ENCODE results near the gene MTUS2. TPM values are rescaled to one million over a fixed set of nuclear protein-coding genes. Genes with fewer than 3 reads are reported as not detected.
A peak's percentile ranks its signal among the peaks of the same experiment; 100 is the strongest.

The MTUS2 gene
- total and polyA plus RNA-seq, 2 of the 8 experiments (the other 6 are each of a cell fraction or from before 2014, with no cell fraction given): 0.18 to 0.80 TPM

DNA sequence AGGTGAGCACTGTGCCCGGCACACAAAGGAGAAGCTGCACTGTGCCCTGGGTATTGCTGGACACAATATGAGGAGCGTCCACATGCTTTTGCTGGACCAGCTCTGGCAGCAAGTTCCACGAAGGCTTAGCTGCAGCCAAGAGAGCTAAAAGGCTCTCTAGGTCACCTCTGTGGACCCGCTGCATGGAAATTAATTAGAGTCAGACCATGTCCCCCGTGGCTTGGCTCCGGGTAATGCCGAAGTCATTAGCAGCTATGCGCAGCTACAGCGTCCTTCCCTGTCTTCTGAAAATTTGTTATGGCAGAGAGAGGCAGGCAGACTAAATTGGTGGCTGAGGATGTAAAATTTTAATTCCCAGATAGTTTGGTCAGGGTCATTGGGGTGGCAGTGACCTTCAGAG is 503.8 kb downstream of the MTUS2 start:
- FAIRE-seq (no peak), DNase-seq (ENCODE audit: low read depth in 1 of 2, low spot score in 2 of 2) (no peak)
- Histone ChIP-seq H3K23ac (ENCODE audit: insufficient read length) (no peak overlapping the region), H3K9me3 (ENCODE audit: insufficient read depth in 2 of 2, low read depth in 1 of 2, low read length in 1 of 2) (0 out of 4 replicates have a peak, but pooled peaks cover 0 to 3% of the 10 kb centered on the region in 2 experiments), H2BK15ac (ENCODE audit: low read length) (no peak overlapping the region), H2AFZ (ENCODE audit: low read length) (peak overlapping the region; percentile 81; the same call in 1 of the 2 replicates), H4K91ac (replicated peaks; ENCODE audit: insufficient read length, low read length) (no peak overlapping the region), H3K36me3 (ENCODE audit: control insufficient read depth in 2 of 4, insufficient read depth in 4 of 4, low read length in 3 of 4) (no peaks in the 10 kb centered on the region), H3K9ac (replicated peaks in 1 of 4; ENCODE audit: extremely low read depth in 1 of 4, low read depth in 3 of 4, low read length in 3 of 4) (no peak overlapping the region), H4K8ac (ENCODE audit: extremely low read depth, insufficient read depth, low read length) (no peak overlapping the region), H3K27ac (ENCODE audit: low read depth, low read length) (no peak overlapping the region), H4K5ac (ENCODE audit: insufficient read length, low read depth, low read length) (no peak overlapping the region), H3K4ac (replicated peaks; ENCODE audit: insufficient read length, low read depth, low read length) (no peak overlapping the region), H4K20me1 (replicated peaks in 1 of 2; ENCODE audit: control insufficient read depth in 1 of 2, insufficient read depth in 2 of 2, low read length in 2 of 2) (no peaks in the 10 kb centered on the region), H3K79me2 (ENCODE audit: control insufficient read depth in 1 of 2, insufficient read depth in 2 of 2, low read length in 2 of 2) (no peaks in the 10 kb centered on the region), H3K27me3 (replicated peaks in 1 of 4; ENCODE audit: control insufficient read depth in 3 of 4, extremely low read depth in 1 of 4, insufficient read depth in 3 of 4, low read length in 3 of 4) (no peaks in the 10 kb centered on the region), H3K4me3 (ENCODE audit: extremely low read depth in 1 of 4, insufficient read depth in 2 of 4, low read depth in 3 of 4, low read length in 4 of 4) (no peak overlapping the region), H3K4me1 (replicated peaks in 1 of 4; ENCODE audit: control insufficient read depth in 3 of 4, insufficient read depth in 4 of 4, low read length in 3 of 4) (no peaks in the 10 kb centered on the region), H3K56ac (replicated peaks; ENCODE audit: insufficient read length, low read depth, low read length) (no peak overlapping the region), H3K14ac (ENCODE audit: insufficient read length) (no peak overlapping the region), H2AK5ac (ENCODE audit: low read depth, low read length) (no peak overlapping the region), H2BK120ac (replicated peaks; ENCODE audit: low read depth, low read length) (no peak overlapping the region), H2BK5ac (ENCODE audit: low read depth, low read length) (no peak overlapping the region), H3K4me2 (ENCODE audit: insufficient read depth in 1 of 2, low read depth in 2 of 2, low read length in 2 of 2) (no peak overlapping the region), H3K23me2 (ENCODE audit: low read depth, low read length) (no peaks in the 10 kb centered on the region), H3K79me1 (ENCODE audit: low read depth, low read length) (no peaks in the 10 kb centered on the region), H3K18ac (ENCODE audit: extremely low read depth, low read length) (no peak overlapping the region), H2BK20ac (ENCODE audit: low read length) (no peak overlapping the region), H2BK12ac (ENCODE audit: low read depth, low read length) (no peak overlapping the region)
- WGBS, 2 experiments (ENCODE audit: extremely low coverage in 1 of 2, insufficient coverage in 1 of 2, insufficient read length in 1 of 2, insufficient replicate concordance in 2 of 2, low coverage in 1 of 2, low lambda C conversion rate in 2 of 2, missing lambda C conversion rate in 1 of 2): 93% methylated on average over 9 of the region's 9 CpGs; no CpG with 5 or more reads in 1 of the 2 experiments
- TF ChIP-seq TCF12 (IDR thresholded peaks at IDR 0.05; ENCODE audit: low read depth, low read length) (no peak), CHD1 (IDR thresholded peaks at IDR 0.05; ENCODE audit: low read depth, low read length) (no peak), RXRA (IDR thresholded peaks at IDR 0.05; ENCODE audit: insufficient read depth, low read depth, low read length) (no peak), SP2 (IDR thresholded peaks at IDR 0.05; ENCODE audit: low read length) (no peak), SUZ12 (IDR thresholded peaks at IDR 0.05; ENCODE audit: low read length) (no peak), SIN3A (conservative IDR thresholded peaks at IDR 0.05 in 1 of 2, IDR thresholded peaks at IDR 0.05 in 1 of 2; ENCODE audit: low read depth in 1 of 2, low read length in 2 of 2) (no peak), BRCA1 (IDR thresholded peaks at IDR 0.05; ENCODE audit: low read depth, low read length) (no peak), EZH2 (IDR thresholded peaks at IDR 0.05; ENCODE audit: low read depth, low read length, severe bottlenecking) (no peak), EGR1 (IDR thresholded peaks at IDR 0.05; ENCODE audit: borderline replicate concordance, low read depth, low read length) (no peak), ATF3 (IDR thresholded peaks at IDR 0.05; ENCODE audit: insufficient read depth, low read depth, low read length) (no peak), POLR2AphosphoS5 (IDR thresholded peaks at IDR 0.05; ENCODE audit: low read depth, low read length) (no peak)
- TF ChIP-seq, protein P1, sequence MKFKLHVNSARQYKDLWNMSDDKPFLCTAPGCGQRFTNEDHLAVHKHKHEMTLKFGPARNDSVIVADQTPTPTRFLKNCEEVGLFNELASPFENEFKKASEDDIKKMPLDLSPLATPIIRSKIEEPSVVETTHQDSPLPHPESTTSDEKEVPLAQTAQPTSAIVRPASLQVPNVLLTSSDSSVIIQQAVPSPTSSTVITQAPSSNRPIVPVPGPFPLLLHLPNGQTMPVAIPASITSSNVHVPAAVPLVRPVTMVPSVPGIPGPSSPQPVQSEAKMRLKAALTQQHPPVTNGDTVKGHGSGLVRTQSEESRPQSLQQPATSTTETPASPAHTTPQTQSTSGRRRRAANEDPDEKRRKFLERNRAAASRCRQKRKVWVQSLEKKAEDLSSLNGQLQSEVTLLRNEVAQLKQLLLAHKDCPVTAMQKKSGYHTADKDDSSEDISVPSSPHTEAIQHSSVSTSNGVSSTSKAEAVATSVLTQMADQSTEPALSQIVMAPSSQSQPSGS (IDR thresholded peaks at IDR 0.05; ENCODE audit: low read length): no peak
- ChIA-PET CTCF (ENCODE audit: partially characterized antibody) (interaction anchor here (1.7 kb wide), 1 partner anchor 44 kb away, joined by 6 read pairs; no protein-coding TSS in a partner anchor), POLR2A (ENCODE audit: partially characterized antibody) (no interaction called here)
